ENCODE data around the gene SEC14L3.
"Not testable (repeated sequence)": the region's sequence is repeated elsewhere in the genome, so short reads cannot be mapped to it uniquely, and the experiment has no call there.

SEC14L3 gene

GRCh38 chr22:30485362-30485988 lies 13.7 kb upstream of the SEC14L3 start:
- DNase-seq, result peak; percentile 73 to 79

- DNase-seq, result no peak
Measured at GRCh38 chr22:30483169-30483568, 11.4 kb upstream of the SEC14L3 start.

DNA sequence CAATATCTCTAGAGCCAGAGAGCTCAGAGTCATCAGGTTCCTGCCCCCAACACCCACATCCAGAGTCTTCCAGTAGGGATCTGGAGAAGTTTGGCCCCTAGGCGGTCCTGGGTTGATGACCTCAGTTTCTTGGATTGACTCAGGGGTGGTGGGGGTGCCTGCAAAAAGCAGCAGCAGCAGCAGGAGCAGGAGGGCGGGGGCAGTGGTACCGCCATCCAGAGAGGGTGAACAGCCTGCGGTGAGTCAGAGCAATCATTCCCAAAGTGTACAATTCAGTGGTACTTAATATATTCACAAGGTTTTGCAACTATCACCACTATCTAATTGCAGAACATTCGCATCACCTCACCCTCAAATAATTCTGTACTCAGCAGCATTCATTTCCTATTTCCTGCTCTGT lies 9.9 kb upstream of the SEC14L3 start:
- no peak for DNase-seq

DNA sequence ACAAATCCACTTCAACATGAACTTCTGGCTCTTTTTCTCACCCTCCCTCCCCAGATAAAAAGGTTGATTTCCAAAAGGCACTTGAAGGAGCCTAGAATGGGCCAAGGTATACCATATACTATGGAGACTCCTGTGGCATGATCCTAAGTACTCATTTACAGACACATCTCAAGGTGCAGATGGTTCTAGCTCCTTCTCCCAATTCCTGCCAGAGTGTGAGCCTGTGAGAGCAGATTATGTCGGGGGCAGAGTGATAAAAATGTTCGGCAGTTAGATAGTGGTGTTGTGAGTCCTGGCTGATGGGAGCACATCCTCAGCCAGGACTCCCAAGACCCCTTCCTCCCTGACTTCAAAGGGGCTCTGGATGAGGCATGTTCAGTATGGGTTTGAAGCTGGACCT lies 8.2 kb upstream of the SEC14L3 start:
- DNase-seq, result no peak

DNA sequence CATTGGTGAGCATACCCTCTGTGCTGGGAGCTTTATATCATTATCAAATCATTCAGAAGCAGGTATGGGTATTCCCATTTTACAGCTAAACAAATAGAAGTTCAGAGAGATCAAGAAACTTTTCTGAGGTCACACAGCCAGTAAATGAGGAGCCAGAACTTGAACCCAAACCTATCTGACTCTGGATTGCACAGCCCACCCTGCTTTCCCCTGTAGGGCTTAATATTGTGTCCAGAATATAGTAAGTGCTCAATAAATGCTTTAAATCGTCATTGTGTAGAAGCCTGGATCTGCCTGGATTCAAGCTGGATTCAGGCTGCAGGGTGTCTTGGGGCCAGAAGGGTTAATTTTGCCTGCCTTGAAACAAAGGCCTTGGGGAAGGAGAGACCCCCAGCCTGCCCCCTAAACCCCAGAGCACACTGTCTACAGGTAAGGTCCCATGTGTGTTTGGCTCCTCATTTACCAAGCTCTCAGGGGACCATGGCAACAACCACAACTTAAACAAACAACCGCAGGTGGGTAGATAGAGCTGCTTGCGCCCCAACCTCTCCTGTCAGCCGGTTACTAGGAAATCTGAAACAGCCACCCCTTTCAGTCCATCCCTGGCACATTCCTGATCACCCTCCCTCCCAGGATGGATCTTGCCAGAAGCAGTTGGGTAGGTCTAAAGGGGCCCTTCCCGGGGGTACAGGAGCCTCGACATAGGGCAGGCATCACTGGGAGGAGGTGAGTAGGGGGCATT lies 3.0 kb upstream of the SEC14L3 start:
- peak; percentile 26 to 35 for DNase-seq

DNA sequence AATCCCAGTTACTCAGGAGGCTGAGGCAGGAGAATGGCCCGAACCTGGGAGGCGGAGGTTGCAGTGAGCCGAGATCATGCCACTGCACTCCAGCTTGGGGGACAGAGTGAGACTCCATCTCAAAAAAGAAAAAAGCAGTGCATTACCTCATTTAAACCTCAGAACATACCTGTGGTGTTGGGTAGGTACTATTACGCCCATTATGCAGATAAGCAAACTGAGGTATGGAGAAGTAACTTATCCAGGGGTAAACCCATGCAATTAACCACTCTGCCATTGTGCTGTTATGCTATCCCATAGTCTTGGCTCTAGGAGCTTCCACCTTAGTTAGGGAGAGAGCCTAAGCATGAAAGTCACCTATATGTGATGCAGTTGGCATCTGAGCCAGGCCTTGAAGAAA lies 2.3 kb upstream of the SEC14L3 start:
- DNase-seq, result no peak

DNA sequence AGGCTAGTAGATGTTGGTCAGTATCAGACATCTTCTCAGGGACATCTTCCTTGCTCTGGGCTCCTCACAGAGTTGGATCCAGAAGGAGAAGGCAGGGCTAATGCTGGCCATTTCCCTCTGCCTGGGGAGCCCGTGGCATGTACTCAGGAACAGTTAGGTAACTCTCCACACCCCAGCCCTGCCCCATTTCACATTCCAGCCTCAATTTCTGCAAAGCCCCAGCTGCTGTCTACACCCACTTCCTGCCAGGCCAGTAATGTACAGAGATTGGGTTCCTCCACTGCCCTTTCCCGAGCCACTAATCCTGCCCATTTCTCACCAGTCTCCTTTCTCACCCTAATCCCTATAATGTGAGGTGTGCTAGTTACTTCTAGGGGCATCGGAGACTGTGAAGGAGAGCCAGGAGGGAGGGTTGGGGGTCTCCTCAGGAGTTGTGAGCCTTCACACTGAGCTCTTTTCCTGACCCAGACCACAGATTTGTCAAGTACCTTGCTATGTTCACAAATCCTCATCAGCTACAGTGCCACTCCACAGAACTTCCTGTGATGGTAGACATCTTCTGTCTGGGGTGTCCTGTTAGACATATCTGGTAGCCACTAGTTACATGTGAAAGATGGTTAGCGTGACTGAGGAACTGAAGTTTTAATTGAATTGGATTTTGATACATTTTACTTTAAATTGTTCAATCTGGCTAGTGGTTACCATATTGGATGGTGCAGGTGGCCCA lies 1.3 kb upstream of the SEC14L3 start:
- DNase-seq, result no peak

- DNase-seq, result no peak
Measured at GRCh38 chr22:30470655-30471054, 1.2 kb downstream of the SEC14L3 start.

DNA sequence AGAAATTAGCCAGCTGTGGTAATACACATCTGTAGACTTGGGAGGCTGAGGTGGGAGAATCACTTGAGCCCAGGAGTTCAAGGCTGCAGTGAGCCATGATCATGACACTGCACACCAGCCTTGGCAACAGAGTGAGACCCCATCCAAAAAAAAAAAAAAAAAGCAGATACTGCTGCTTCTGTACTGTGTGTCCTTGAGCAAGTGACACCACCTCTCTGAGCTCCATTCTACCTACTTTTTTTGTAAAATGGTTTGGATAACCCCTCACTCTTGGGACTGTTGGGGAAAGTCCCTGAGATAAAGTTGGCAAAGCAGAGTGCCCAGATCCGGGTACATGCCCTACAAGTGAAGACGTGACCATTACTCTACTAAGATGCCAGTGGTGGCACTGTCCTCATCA lies 2.7 kb downstream of the SEC14L3 start:
- no peak for DNase-seq

GRCh38 chr22:30460555-30460954 lies 11.3 kb downstream of the SEC14L3 start:
- not testable (repeated sequence) for DNase-seq

DNA sequence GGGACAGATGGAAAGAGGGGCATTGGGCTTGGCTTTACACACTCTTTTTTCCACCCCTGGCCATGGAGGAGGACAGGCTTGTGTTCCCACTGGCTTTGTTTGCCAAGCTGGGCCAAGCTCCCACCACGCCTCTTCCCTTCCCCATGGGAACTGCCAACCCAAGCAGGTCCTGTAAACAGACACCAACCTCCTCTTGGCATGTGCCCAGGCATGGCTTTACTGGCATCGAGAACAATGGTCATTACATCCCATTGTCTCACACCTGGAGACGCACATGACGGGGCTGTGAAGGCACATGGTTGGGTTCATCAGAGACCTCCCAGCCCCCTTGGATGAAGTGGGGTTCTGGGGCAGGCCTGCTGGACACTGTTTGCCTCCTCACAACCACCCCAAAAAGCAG lies 11.7 kb downstream of the SEC14L3 start:
- no peak for DNase-seq

GRCh38 chr22:30459181-30460052 lies 12.4 kb downstream of the SEC14L3 start:
- DNase-seq, result no peak

- DNase-seq, result no peak
Measured at GRCh38 chr22:30457981-30458380, 13.8 kb downstream of the SEC14L3 start.

DNA sequence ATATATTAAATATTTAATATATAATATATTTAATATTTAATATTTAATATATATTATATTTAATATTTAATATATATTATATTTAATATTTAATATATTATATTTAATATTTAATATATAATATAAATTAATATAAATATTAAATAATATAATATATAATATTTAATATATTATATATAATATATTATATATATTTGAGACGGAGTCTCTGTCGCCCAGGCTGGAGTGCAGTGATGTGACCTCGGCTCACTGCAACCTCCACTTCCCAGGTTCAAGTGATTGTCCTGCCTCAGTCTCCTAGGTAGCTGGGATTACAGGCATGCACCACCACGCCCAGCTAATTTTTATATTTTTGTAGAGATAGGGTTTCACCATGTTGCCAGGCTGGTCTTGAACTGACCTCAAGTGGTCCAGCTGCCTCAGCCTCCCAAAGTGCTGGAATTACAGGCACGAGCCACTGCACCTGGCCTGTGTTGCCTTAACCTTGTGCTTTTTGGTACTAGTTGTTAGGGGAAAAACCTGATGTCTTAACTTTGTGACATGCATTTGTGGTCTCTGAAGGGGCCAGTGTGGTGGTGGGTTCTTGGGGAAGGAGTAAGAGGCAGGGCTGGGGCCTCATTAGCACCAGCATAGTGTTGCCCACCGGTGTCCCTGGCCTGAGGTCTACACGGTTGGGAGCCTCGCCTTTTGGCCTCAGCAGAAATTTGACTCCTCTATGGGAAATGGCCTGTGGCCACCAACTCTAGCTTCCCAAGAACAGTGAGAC lies 16.6 kb downstream of the SEC14L3 start:
- DNase-seq, result no peak

GRCh38 chr22:30453731-30454510 lies 17.9 kb downstream of the SEC14L3 start:
- no peak for DNase-seq

GRCh38 chr22:30452861-30453260 lies 19.0 kb downstream of the SEC14L3 start:
- DNase-seq, result no peak

DNA sequence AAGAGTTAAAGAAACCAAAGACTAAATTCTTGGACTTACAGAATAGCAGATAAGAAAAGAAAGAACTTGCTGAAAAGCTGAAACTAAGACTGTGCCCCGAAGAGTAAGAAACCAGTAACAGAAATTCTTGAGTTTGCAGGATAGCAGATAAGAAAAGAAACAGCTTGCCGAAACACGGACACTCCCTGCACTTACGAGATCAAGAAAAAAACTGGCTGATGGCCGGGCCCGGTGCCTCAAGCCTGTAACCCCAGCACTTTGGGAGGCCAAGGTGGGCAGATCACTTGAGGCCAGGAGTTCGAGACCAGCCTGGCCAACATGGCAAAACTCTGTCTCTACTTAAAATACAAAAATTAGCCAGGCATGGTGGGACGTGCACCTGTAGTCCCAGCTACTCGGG lies 20.3 kb downstream of the SEC14L3 start:
- DNase-seq, result not testable (repeated sequence)

- DNase-seq, result no peak
Measured at GRCh38 chr22:30447656-30448055, 24.2 kb downstream of the SEC14L3 start.

GRCh38 chr22:30445438-30446145 lies 26.2 kb downstream of the SEC14L3 start:
- DNase-seq, result no peak

DNA sequence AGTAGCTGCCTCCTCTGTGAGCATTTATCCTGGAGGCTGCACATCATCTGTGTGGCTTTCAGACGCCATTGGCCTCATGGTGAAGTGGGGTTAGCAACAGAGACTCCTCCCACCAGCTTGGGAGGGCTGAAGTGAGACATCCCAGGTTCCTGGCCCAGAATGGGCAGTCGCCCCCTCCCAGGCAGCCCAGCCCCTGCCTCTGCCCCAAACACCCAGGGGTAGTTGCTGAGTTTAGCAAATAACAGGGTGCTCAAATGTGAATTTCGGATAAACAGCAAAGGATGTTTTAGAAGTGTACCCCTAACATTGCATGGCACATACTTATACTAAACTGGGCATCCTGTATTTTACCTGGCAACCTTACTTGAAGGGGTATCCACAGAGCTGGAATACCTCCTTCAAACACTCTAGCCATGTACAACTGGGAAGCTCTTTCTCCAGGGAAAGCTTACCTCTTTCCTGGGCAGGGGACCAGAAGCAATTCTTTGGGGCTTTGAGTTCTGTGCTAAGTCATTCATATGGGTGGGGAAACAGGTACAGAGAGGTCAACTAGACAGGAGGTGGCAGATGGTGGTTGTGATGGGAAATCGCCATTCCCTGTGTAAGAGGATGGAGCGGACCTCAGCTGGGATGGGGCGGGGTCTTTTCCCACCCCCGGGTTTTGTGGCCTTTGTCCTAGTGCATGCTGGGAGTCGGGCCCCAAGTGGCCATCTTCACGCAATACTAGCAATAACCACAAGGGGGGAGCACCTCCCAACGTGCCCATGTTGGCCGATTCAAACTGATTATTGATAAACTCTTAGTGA lies 27.0 kb downstream of the SEC14L3 start:
- DNase-seq, result peak; percentile 60 to 65

All from CD4-positive, alpha-beta T cell treated with Interleukin-4 for 1 hour (primary cell).